GM11168 (cell line): ENCODE measurements around the gene SMIM7.

Experiments
- in situ Hi-C: fragments of 300-500 bp; cut with MboI; formaldehyde crosslinking; loops from one replicate; pipeline ENCODE4 v1.12.0; 2022; ENCODE audit warnings: low sequenced_read_pairs; ENCODE audit not compliant: unreplicated experiment

SMIM7 gene

GRCh38 chr19:16624236-16624635, 35.7 kb downstream of the SMIM7 start:
- in situ Hi-C loops, result no loop called here

- in situ Hi-C loops, result no loop called here
Measured at GRCh38 chr19:16623576-16623975, 36.4 kb downstream of the SMIM7 start.

DNA sequence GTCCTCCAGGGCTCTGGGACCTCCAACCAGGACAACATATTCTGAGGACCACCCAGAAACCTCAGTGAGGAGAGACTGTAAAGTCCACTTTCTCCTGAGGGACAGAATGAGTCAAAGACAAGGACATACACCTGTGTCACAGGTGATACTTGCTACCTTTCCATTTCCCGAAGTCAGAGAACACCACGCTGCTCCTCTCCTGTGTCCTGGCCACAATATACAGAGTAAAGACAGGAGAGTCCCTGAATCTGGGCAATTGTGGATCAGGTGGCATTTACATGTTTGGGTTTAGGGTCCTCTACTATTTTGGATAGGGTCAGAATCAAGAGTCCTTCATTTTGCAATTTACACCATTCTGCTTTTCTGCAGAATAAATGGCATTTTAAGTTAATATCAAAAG, 36.9 kb downstream of the SMIM7 start:
- in situ Hi-C loops, result no loop called here

DNA sequence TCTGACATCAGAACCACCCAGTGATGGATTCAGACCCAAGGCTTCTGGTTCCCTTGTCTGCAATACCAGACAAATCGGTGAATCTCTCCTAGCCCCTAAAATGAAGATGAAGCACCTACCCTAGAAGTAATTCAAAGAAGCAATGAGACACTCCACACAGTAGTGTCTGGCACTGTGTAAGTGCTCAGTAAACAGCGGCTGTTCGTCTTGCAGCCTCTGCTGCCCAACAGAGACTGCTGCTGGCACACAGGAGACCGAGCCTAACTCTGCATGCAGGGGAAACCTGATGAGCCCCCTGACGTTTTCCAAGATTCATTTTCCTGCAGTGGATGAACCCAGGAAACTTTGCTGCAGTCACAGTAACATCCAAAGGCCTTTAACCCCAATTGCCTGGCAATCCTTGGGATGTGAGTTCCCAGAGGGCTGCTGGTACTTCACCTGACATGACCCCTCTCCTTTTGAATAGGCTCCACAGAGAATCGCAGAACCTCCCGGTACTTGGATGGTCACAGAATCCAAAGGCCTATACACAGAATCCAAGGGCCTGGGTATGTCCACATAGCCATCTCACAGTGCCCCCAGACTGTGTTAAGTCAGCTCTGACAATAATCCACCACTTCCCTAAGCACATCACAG, 38.7 kb downstream of the SMIM7 start:
- in situ Hi-C loops, result no loop called here

DNA sequence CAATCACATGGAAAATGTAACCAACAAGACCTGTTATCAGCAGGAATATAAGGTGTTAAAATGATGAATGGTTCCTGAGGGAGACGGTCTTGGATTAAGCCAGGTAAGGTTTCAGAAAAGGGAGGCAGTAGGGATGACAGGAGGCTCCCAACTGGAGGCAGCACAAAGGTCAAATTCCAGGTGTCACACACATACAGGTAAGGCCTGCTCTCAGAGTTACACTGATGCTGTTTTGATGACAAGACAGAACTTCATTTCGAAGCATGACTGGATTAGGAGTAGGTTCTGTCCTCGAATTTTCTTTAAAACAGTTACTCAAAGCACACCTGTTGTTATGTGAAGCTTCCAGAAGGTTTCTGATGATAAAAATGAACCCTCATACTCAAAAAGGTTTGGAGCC, 39.4 kb downstream of the SMIM7 start:
- in situ Hi-C loops, result no loop called here

DNA sequence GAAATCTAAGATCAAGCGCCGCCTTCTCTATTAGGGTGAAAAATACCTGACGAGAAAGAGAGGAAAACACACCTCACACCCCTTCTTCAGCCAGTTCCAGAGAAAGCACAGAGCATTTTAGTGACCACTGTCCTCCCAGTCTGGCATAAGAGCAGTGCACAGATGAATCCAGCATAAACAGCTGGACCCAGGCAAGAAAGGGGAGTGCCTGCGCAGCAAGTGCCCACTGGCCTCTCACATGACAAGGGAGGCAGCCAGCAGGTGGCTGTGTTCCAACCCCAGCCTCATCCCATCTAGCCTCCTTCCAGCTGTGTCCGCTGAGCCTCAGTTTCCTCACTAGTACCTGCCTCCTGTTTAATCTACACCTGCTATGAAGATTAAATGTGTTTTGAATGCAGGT, 39.9 kb downstream of the SMIM7 start:
- in situ Hi-C loops, result no loop called here

- in situ Hi-C loops, result no loop called here
Measured at GRCh38 chr19:16619457-16619856, 40.5 kb downstream of the SMIM7 start.

DNA sequence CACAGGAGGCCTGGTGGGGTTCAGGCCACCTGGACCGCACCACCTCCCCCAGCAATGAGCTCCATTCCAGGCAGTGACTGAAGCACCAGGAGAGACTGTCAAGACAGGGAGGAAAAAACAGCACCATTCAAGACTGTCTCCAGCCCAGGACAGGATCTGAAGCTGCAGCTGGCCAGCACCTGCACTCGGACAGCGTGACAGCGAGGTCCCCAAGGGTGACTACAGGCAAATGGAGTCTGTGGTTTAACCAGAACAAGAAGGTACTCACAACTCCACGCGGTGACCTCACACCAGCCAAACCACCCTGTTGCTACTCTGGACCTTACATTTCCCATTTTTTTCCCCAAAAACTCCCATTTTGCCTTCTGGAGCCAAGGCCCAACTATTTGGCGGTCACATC, 41.7 kb downstream of the SMIM7 start:
- in situ Hi-C loops, result no loop called here

- in situ Hi-C loops, result no loop called here
Measured at GRCh38 chr19:16615808-16616207, 44.1 kb downstream of the SMIM7 start.

- in situ Hi-C loops, result no loop called here
Measured at GRCh38 chr19:16614941-16615340, 45.0 kb downstream of the SMIM7 start.

DNA sequence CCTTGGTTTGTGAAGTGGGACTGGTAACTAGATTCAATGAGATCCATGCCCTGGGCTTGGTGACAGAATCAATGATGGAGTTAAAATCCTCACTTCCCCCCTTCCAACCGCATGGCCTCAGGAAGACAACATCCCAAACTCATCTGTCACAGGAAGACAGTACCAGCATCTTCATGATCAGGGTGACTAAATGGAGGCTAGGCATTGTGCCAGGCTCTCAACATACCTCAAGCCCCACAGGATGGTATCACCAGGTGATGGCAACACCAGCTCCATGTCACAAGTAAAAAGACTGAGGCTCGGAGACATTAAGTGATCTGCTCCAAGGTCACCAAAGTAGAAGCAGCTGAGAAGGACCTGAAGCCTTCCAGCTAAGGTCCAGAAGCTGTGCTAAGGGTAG, 46.1 kb downstream of the SMIM7 start:
- in situ Hi-C loops, result no loop called here

- in situ Hi-C loops, result no loop called here
Measured at GRCh38 chr19:16612636-16613035, 47.3 kb downstream of the SMIM7 start.

GRCh38 chr19:16611121-16611520, 48.8 kb downstream of the SMIM7 start:
- in situ Hi-C loops, result no loop called here

DNA sequence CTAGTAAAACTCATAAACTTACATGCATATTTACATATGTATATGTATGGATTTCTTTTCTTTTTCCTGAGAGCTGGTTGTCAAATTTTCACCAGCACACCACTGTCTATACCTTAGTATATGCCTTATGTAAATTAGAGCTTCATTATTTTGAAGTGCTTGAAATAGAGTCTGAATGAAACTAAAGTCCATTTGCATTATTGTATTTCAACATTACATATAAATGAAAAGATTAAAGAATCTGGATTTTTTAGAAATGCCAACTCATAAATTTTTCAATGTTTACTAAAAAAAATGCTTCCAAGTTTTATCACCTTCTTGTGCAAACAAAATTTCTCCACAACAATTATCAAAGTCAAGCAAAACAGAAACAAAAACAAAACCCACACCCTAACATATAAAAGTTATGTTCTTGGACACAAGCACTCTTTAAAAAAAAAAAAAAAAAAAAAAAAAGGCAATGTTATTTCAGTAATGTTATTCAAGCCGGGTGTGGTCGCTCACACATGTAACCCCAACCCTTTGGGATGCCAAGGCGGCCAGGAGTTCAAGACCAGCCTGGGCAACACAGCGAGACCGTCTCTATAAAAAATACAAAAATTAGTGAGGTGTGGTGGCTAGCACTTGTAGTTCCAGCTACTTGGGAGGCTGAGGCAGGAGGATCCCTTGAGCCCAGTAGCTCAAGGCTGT, 50.3 kb downstream of the SMIM7 start:
- in situ Hi-C loops, result no loop called here

DNA sequence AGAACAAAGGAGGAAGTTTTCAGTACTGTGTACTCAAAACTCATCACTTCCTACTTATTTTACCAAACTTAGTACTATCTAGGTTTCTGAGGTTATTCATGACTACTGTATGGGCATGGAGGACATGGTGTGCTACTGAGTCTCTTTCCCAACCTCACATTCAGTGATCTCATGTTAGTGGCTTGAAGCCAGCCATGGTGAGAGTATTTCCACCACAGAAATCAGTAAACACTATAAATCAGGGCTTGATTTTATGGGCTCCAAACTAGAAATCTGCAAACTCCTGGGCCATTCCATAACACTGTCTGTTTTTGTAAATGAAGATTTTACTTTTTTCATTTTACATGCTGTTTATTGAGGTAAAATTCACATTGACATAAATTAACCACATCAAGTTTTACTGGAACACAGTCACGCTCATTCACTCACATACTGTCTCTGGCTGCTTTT, 51.6 kb downstream of the SMIM7 start:
- in situ Hi-C loops, result no loop called here

DNA sequence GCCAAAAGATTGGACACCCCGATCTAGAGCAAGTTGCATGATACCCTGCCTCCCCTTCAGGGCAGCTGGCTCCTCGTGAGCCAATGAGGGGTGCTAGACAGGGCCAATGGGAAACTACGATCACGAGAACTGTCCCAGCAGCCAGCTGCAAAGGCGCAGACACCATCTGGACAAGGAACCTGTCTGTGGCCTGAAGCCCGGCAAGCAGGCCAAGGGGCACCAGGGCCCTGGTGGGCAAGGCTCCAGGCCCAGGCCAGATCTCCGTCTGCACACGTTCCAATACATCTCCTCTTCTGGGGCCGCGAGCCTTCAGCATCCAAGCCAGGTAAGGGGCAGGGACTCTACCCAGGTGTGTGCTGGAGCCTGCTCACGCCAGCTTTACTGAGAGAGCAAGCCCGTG, 52.1 kb downstream of the SMIM7 start:
- in situ Hi-C loops, result no loop called here

GRCh38 chr19:16605553-16605994, 54.4 kb downstream of the SMIM7 start:
- in situ Hi-C loops, result no loop called here

GRCh38 chr19:16605115-16605514, 54.8 kb downstream of the SMIM7 start:
- in situ Hi-C loops, result no loop called here

DNA sequence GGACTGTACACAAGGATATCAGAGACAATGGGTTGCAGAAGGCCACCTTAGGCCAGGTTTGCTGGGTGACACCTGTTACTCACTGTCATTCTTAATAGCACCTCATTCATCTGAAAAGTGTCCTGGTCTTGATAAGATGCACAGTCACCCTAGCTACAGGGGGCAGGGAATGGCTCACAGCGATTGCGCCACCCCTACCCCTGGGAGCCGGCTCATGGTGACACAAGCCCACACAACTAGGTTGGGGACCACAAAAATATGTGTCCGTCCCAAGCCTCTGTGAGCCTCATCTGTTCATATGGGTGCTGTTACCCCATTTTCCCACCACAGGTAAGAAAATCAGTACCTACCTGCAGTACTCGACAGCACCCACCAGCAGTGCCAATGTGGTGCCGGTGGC, 55.3 kb downstream of the SMIM7 start:
- in situ Hi-C loops, result no loop called here

DNA sequence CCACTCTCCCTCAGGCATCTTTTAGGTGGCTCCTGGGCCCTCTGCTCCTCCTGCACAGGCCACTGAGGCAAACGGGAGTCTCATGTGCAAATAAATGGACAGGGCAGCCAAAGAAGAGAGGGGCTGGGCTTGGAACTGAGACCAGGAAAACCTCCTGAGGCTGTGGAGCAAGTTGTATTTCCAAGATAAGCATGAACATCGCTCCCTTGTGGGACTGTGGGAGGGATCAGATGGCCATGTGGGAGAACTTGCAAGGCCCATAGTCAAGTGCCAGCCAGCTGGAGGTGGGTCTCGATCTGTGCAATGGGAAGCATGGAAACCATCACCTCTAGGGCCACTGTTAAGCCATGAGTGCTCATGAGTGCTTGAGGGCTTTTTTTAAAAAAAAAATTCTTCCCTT, 56.9 kb downstream of the SMIM7 start:
- in situ Hi-C loops, result no loop called here

GRCh38 chr19:16601378-16602052, 58.4 kb downstream of the SMIM7 start:
- in situ Hi-C loops, result no loop called here

DNA sequence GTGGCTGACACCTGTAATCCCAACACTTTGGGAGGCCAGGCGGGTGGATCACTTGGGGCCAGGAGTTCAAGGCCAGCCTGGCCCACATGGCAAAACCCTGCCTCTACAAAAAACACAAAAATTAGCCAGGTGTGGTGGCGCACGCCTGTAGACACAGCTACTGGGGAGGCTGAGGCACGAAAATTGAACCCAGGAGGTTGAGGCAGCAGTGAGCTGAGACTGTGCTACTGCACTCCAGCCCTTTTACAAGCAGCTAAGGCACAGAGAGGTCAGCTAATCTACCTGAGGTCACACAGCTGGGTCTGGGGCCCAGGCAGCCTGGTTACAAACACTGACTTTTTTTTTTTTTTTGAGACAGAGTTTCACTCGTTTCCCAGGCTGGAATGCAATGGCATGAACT, 59.1 kb downstream of the SMIM7 start:
- in situ Hi-C loops, result no loop called here
